Skeletal muscle tissue (tissue), 5 donors: ENCODE data around the gene CYS1. TPM values are rescaled to one million over a fixed set of nuclear protein-coding genes. Genes with fewer than 3 reads are reported as not detected.

Experiments used
- H3K27ac ChIP-seq: one replicate; pipeline ENCODE4 v1.7.0; 2013; ENCODE audit warnings: mild to moderate bottlenecking, low read depth, low read length, inconsistent platforms
- H3K27me3 ChIP-seq, 3 donors: one replicate each; pipeline ENCODE4 v1.7.0; 2013; ENCODE audit warnings: low read length in 3 of 3; ENCODE audit not compliant: control insufficient read depth in 3 of 3, insufficient read depth in 3 of 3
- H3K36me3 ChIP-seq, 3 donors: one replicate each; pipeline ENCODE4 v1.7.0; 2013; ENCODE audit warnings: low read length in 3 of 3; ENCODE audit not compliant: control insufficient read depth in 3 of 3, insufficient read depth in 3 of 3
- H3K4me1 ChIP-seq, 3 donors: one replicate each; pipeline ENCODE4 v1.7.0; 2013; ENCODE audit warnings: low read length in 3 of 3, mild to moderate bottlenecking in 3 of 3; ENCODE audit not compliant: control insufficient read depth in 3 of 3, insufficient read depth in 3 of 3
- H3K4me3 ChIP-seq, 3 donors: one replicate each; pipeline ENCODE4 v1.7.0; 2013; ENCODE audit warnings: low read length in 3 of 3
- H3K9ac ChIP-seq, 3 donors: one replicate each; pipeline ENCODE4 v1.7.0; 2013; ENCODE audit warnings: low read length in 3 of 3, mild to moderate bottlenecking in 3 of 3, moderate library complexity in 2 of 3, low read depth in 1 of 3
- H3K9me3 ChIP-seq, 3 donors: one replicate each; pipeline ENCODE4 v1.7.0; 2013; ENCODE audit warnings: low read length in 3 of 3; ENCODE audit not compliant: control insufficient read depth in 3 of 3
- small RNA-seq: library from RNA; depleted of rRNA; stranded (forward); fragments of <200 nt; gene quantifications from one replicate; pipeline ENCODE3, GENCODE V24; 2014
- total RNA-seq: library from RNA; depleted of rRNA; stranded (reverse); fragments of >200 nt; gene quantifications from one replicate; pipeline ENCODE4 v1.2.3, GENCODE V29; 2014
- donor health status: Osteomylitis.

The CYS1 gene
- total RNA-seq, 1 donor from 2014 or later = 4.7 TPM

DNA sequence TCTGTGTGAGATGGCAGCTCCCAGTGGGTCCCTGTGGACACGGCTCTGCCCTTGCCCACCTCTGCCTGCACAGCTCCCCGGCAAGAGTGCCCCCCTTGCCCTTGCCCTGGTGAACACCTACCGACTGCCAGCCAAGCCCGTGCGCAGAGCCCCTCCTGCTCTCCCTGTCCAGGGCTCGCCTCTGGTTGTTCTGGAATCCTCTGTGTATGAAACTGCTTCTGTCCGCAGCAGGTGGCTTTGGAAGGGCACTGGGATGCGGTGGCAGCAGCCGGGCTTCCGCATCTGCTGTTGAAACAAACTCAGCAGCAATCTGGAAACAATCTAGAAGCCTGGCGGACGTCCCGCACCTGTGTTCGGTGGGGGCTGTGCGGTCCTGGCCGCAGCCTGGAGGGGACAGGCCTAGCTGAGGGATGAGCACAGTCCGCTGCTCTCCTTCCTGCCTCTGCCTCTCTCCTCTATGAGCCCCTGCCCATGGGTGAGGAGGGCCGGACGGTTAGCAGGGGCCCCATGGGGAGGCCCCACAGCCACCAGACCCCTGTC is 70.9 kb downstream of the CYS1 start:
- H3K27me3 ChIP-seq = peaks cover 0 to 3% (median 0%) of the 10 kb centered on the region in 3 donors
- H3K4me3 ChIP-seq = peak overlapping the region in 2 of 3 donors; percentile 7 to 41
- peak overlapping the region; percentile 32 to 60 (median 33) for H3K9ac ChIP-seq
- no peaks in the 10 kb centered on the region for H3K36me3 ChIP-seq
- H3K27ac ChIP-seq = peak overlapping the region; percentile 20
- peaks cover 34 to 39% (median 38%) of the 10 kb centered on the region in 3 donors for H3K4me1 ChIP-seq
- H3K9me3 ChIP-seq = no peaks in the 10 kb centered on the region

DNA sequence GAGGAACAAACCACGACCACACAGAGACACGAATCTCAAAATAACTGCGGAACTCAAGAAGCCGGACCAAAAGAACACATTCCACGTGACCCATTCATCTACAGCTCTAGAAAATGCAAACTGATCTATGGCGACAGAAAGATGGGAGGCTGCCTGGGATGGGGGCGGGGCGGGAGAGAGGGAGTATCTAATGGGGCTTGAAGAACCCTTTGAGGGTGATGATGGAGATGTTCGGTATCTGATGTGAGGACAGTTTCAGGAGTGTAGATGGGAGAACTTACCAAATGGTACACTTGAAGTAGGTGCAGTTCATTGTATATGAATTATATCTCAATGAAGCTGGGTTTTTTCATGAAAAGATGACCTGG is 71.4 kb downstream of the CYS1 start:
- Histone ChIP-seq H3K4me3 (peak overlapping the region in 1 of 3 donors; percentile 0), H3K36me3 (no peaks in the 10 kb centered on the region), H3K9me3 (no peaks in the 10 kb centered on the region), H3K27ac (peak overlapping the region; percentile 20), H3K4me1 (peaks cover 37 to 39% (median 39%) of the 10 kb centered on the region in 3 donors), H3K9ac (peak overlapping the region in 1 of 3 donors; percentile 45), H3K27me3 (peaks cover 0 to 3% (median 0%) of the 10 kb centered on the region in 3 donors)

DNA sequence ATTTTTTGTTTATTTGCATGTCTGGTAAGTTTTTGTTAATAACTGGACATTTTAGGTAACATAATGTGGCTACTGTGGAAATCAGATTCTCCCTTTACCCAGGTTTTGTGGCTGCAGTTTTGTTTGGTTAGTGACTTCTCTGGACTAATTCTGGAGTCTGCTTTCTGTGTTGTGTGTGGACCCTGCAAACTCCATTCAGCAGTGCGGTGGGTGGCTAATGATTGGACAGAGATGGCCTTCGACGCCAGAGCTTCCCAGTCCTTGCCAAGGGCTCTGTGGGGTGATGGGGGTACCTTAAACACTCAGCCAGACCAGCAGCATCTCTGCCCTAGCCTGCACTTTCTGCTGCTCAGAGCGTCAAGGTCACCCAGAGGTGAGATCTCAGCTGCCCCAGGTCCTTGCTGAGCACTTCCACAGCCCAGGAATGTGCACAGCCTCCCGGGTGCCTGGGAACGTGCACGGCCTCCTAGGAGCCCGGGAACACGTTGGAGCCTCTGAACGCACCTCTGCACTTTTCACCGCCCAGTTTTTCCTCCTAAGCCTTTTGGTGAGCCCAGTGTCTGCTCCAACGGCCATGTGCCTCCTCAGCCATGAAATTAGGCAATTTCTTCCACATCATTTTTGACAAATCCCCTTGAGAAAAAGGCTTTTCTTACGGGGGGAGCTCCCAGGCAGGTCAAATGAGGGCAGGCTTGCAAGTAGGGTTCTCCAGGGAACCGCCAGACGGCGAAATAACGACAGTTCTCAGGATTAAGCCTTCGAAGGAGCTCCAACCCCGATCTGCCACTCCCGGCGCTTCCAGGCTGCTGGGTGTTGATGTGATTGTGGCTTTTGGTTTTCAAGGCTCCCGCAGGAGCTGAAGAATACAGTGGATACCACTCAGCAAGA is 72.0 kb downstream of the CYS1 start:
- Histone ChIP-seq H3K27me3 (peaks cover 0 to 3% (median 0%) of the 10 kb centered on the region in 3 donors), H3K36me3 (no peaks in the 10 kb centered on the region), H3K9ac (peak overlapping the region in 1 of 3 donors; percentile 45), H3K4me3 (peak overlapping the region in 1 of 3 donors; percentile 0), H3K9me3 (no peaks in the 10 kb centered on the region), H3K27ac (peak overlapping the region; percentile 20), H3K4me1 (peaks cover 37 to 39% (median 39%) of the 10 kb centered on the region in 3 donors)

DNA sequence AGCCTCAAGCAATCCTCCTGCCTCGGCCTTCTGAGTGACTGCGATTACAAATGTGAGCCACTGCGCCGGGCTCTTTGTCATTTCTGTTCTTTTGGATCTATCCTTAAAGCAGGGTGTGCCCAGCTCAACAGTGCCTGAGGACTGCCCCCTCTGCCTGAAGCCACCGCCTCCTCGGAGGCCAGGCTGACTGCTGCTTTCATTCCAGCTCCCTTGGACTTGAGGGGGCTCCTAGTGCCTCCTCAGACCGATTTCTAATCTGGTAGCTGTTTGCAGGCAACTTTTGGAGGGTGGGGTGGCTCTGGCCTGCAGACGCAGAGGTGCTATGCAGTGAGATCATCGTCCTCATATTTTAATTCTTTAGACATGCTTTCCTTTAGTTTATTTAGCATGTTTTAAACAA is 72.8 kb downstream of the CYS1 start:
- Histone ChIP-seq H3K4me1 (peaks cover 39 to 42% (median 39%) of the 10 kb centered on the region in 3 donors), H3K9me3 (no peaks in the 10 kb centered on the region), H3K27me3 (peaks cover 0 to 3% (median 0%) of the 10 kb centered on the region in 3 donors), H3K36me3 (no peaks in the 10 kb centered on the region), H3K9ac (no peak overlapping the region), H3K4me3 (no peak overlapping the region), H3K27ac (peak overlapping the region; percentile 20)

Small RNA genes within 50 kb of the gene (small RNA-seq; reads per million reads assigned to genes)
- not detected for gene RF00568

Other genes with a start within 250 kb of the CYS1 start
- gene TAF1B, start 236.9 kb downstream of the CYS1 start, total RNA-seq = 36.5 TPM
- under 0.01 TPM for gene GRHL1, start 128.7 kb downstream of the CYS1 start, total RNA-seq
- gene KLF11, start 36.9 kb downstream of the CYS1 start, total RNA-seq = 11.5 TPM
- gene RRM2, start 42.3 kb upstream of the CYS1 start, total RNA-seq = 7.8 TPM
- 15.1 TPM for gene HPCAL1, start 222.5 kb upstream of the CYS1 start, total RNA-seq